ENCODE results near the gene APOOL.
"Not testable (repeated sequence)": the region's sequence is repeated elsewhere in the genome, so short reads cannot be mapped to it uniquely, and the experiment has no call there.

The APOOL gene

GRCh38 chrX:85003655-85004244 lies at the start of gene APOOL:
Gene APOOL (plus strand): TSS chrX:85003877. CDS start chrX:85003913, 36 bp downstream.
- DNase-seq, result peak; percentile 75

GRCh38 chrX:84956304-84956703 lies 47.4 kb upstream of the APOOL start:
- DNase-seq, result no peak

GRCh38 chrX:84974803-84975202 lies 28.9 kb upstream of the APOOL start:
- DNase-seq, result no peak

- not testable (repeated sequence) for DNase-seq
Observed at GRCh38 chrX:84991739-84992138, 11.9 kb upstream of the APOOL start.

GRCh38 chrX:84993150-84993549 lies 10.5 kb upstream of the APOOL start:
- no peak for DNase-seq

GRCh38 chrX:85001344-85001743 lies 2.3 kb upstream of the APOOL start:
- DNase-seq, result no peak

- DNase-seq, result no peak
Observed at GRCh38 chrX:85004255-85004654, 578 bp downstream of the APOOL start.

- DNase-seq, result no peak
Observed at GRCh38 chrX:85012098-85012497, 8.4 kb downstream of the APOOL start.

- DNase-seq, result not testable (repeated sequence)
Observed at GRCh38 chrX:85015351-85015750, 11.7 kb downstream of the APOOL start.

- no peak for DNase-seq
Observed at GRCh38 chrX:85017721-85018120, 14.0 kb downstream of the APOOL start.

GRCh38 chrX:85018471-85018870 lies 14.8 kb downstream of the APOOL start:
- DNase-seq, result no peak

- no peak for DNase-seq
Observed at GRCh38 chrX:85020216-85020615, 16.5 kb downstream of the APOOL start.

- no peak for DNase-seq
Observed at GRCh38 chrX:85024044-85024443, 20.4 kb downstream of the APOOL start.

GRCh38 chrX:85024562-85024961 lies 20.9 kb downstream of the APOOL start:
- no peak for DNase-seq

- no peak for DNase-seq
Observed at GRCh38 chrX:85026170-85026569, 22.5 kb downstream of the APOOL start.

GRCh38 chrX:85029043-85029442 lies 25.4 kb downstream of the APOOL start:
- no peak for DNase-seq

GRCh38 chrX:85031505-85031904 lies 27.8 kb downstream of the APOOL start:
- DNase-seq, result no peak

GRCh38 chrX:85037114-85037513 lies 33.4 kb downstream of the APOOL start:
- no peak for DNase-seq

- DNase-seq, result no peak
Observed at GRCh38 chrX:85051627-85052026, 48.0 kb downstream of the APOOL start.

GRCh38 chrX:85052205-85052604 lies 48.5 kb downstream of the APOOL start:
- no peak for DNase-seq

- DNase-seq, result no peak
Observed at GRCh38 chrX:85052636-85053343, 49.1 kb downstream of the APOOL start.

GRCh38 chrX:85065512-85066198 lies 62.0 kb downstream of the APOOL start:
- no peak for DNase-seq

- DNase-seq, result not testable (repeated sequence)
Observed at GRCh38 chrX:85077247-85077646, 73.6 kb downstream of the APOOL start.

- DNase-seq, result peak; percentile 30
Observed at GRCh38 chrX:85084770-85085393, 81.2 kb downstream of the APOOL start.

All from CD4-positive, alpha-beta T cell treated with Interleukin-17A for 4 hours (primary cell).